HCT116 (cell line): ENCODE results near the gene SMIM3. TPM values are rescaled to one million over a fixed set of nuclear protein-coding genes. Genes with fewer than 3 reads are reported as not detected.

ENCODE experiments used
- ATAC-seq: fragments of 200-7000 bp; cut with Tn5 transposase; 2 replicates; pipeline ENCODE4 v1.9.1; 2020; ENCODE audit warnings: mild to moderate bottlenecking, moderate library complexity
- BruUV-seq: library from RNA; stranded (reverse); fragments of 400-500 nt; replicated peaks from 2 replicates; lab custom pipeline; 2021; lab: Mats Ljungman, UMichigan
- CTCF ChIA-PET: fragments of 300-600 bp; sonication (Branson Sonifier 250); formaldehyde crosslinking; loops from one replicate; lab custom pipeline; 2021; ENCODE audit warnings: antibody characterized with exemption; lab: Charles Lee
- POLR2A ChIA-PET: fragments of 300-600, 350-600 bp; sonication (Branson Sonifier 250); formaldehyde crosslinking; loops from one replicate; lab custom pipeline; 2021; ENCODE audit warnings: antibody characterized with exemption; lab: Charles Lee
- RAD21 ChIA-PET, 2 experiments: fragments of 300-600 bp; sonication (Branson Sonifier 250); formaldehyde crosslinking; loops; one replicate each; lab custom pipeline; 2023; ENCODE audit warnings: low total read pairs in 2 of 2; ENCODE audit not compliant: uncharacterized antibody in 2 of 2, unreplicated experiment in 2 of 2, low non-redundant PET in 1 of 2; lab: Charles Lee
- DNase-seq: peaks from one replicate; pipeline ENCODE4 v3.0.0-alpha.2; 2010; ENCODE audit warnings: low read depth, low spot score
- H2AFZ ChIP-seq: fragments of 200-600 bp; shearing (Covaris generic), sonication (generic); 2 replicates; pipeline ENCODE4 v1.6.1; 2017; ENCODE audit warnings: low read depth, mixed run types, mixed read lengths, antibody characterized with exemption, low read length; ENCODE audit not compliant: poor library complexity, severe bottlenecking
- H3K27ac ChIP-seq: 2 replicates; pipeline ENCODE4 v1.5.1; 2012; ENCODE audit warnings: low read depth, low read length
- H3K27me3 ChIP-seq: fragments of 200-600 bp; sonication (generic); 2 replicates; pipeline ENCODE4 v1.6.1; 2016; ENCODE audit warnings: mixed run types, low read length, mixed read lengths; ENCODE audit not compliant: insufficient read depth
- H3K36me3 ChIP-seq, 2 experiments: fragments of 200-500 bp in 1 of 2; fragments of 200-600 bp in 1 of 2; sonication (Bioruptor generic) in 1 of 2; sonication (generic) in 1 of 2; 2 replicates each; pipeline versions ENCODE4 v1.5.1 to v1.6.1; 2014 to 2016; ENCODE audit warnings: low read length in 2 of 2, inconsistent platforms in 1 of 2, mixed read lengths in 1 of 2, mixed run types in 1 of 2; ENCODE audit not compliant: insufficient read depth in 2 of 2, control insufficient read depth in 1 of 2
- H3K4me1 ChIP-seq, 2 experiments: fragments of 200-600 bp in 1 of 2; sonication (generic) in 1 of 2; 2 replicates each; pipeline versions ENCODE4 v1.5.1 to v1.6.1; 2012 to 2017; ENCODE audit warnings: low read length in 2 of 2, inconsistent platforms in 1 of 2, mild to moderate bottlenecking in 1 of 2, mixed read lengths in 1 of 2, mixed run types in 1 of 2, moderate library complexity in 1 of 2; ENCODE audit not compliant: insufficient read depth in 2 of 2, control insufficient read depth in 1 of 2
- H3K4me2 ChIP-seq: fragments of 200-600 bp; sonication (generic); 2 replicates; pipeline ENCODE4 v1.6.1; 2017; ENCODE audit warnings: mixed run types, low read length, mixed read lengths
- H3K4me3 ChIP-seq, 2 experiments: fragments of 200-600 bp in 1 of 2; sonication (generic) in 1 of 2; replicated peaks in 1 of 2; 2 replicates each; pipeline ENCODE4 v1.5.1; 2011 to 2016; ENCODE audit warnings: low read length in 2 of 2, control low read depth in 1 of 2, low read depth in 1 of 2, mild to moderate bottlenecking in 1 of 2, mixed read lengths in 1 of 2, mixed run types in 1 of 2
- H3K79me2 ChIP-seq: fragments of 200-600 bp; sonication (generic); 2 replicates; pipeline ENCODE4 v1.6.1; 2017; ENCODE audit warnings: mild to moderate bottlenecking, mixed run types, low read length, moderate library complexity, mixed read lengths; ENCODE audit not compliant: insufficient read depth
- H3K9ac ChIP-seq: fragments of 200-600 bp; sonication (generic); 2 replicates; pipeline ENCODE4 v1.6.1; 2016; ENCODE audit warnings: low read length, mixed read lengths
- H3K9me2 ChIP-seq: fragments of 200-600 bp; sonication (generic), shearing (Covaris generic); 2 replicates; pipeline ENCODE4 v1.6.1; 2017; ENCODE audit warnings: mixed run types, mild to moderate bottlenecking, moderate library complexity; ENCODE audit not compliant: insufficient read depth
- H3K9me3 ChIP-seq, 2 experiments: fragments of 200-500 bp in 1 of 2; fragments of 200-600 bp in 1 of 2; sonication (Bioruptor generic) in 1 of 2; sonication (generic) in 1 of 2; 2 replicates each; pipeline ENCODE4 v1.6.1; 2014 to 2017; ENCODE audit warnings: low read length in 2 of 2, mixed read lengths in 2 of 2, inconsistent platforms in 1 of 2, low read depth in 1 of 2, mild to moderate bottlenecking in 1 of 2, mixed run types in 1 of 2, moderate library complexity in 1 of 2; ENCODE audit not compliant: control insufficient read depth in 1 of 2, insufficient read depth in 1 of 2
- H4K20me1 ChIP-seq: fragments of 200-600 bp; sonication (generic), shearing (Covaris generic); 2 replicates; pipeline ENCODE4 v1.6.1; 2017; ENCODE audit warnings: mixed run types, mild to moderate bottlenecking, moderate library complexity; ENCODE audit not compliant: insufficient read depth
- ATF3 ChIP-seq: IDR thresholded peaks from 2 replicates; pipeline ENCODE4 v1.6.1; 2012
- CEBPB ChIP-seq: IDR thresholded peaks from 2 replicates; pipeline ENCODE4 v1.6.1; 2012; ENCODE audit warnings: low read depth
- CTCF ChIP-seq, 3 experiments: fragments of 200-600 bp in 1 of 3; sonication (generic) in 1 of 3; IDR thresholded peaks in 2 of 3; conservative IDR thresholded peaks in 1 of 3; 2 replicates each; pipeline ENCODE4 v1.5.1; 2012 to 2017; ENCODE audit warnings: low read depth in 2 of 3, low read length in 2 of 3, antibody characterized with exemption in 1 of 3, borderline replicate concordance in 1 of 3, control low read depth in 1 of 3, mild to moderate bottlenecking in 1 of 3, mixed read lengths in 1 of 3, mixed run types in 1 of 3, moderate library complexity in 1 of 3; ENCODE audit not compliant: insufficient read depth in 1 of 3
- EGR1 ChIP-seq: IDR thresholded peaks from 2 replicates; pipeline ENCODE4 v1.6.1; 2012; ENCODE audit warnings: low read depth
- ELF1 ChIP-seq: IDR thresholded peaks from 2 replicates; pipeline ENCODE4 v1.6.1; 2012; ENCODE audit warnings: low read depth, borderline replicate concordance
- EZH2 ChIP-seq: fragments of 200-600 bp; sonication (generic); IDR thresholded peaks from 2 replicates; pipeline ENCODE4 v1.6.1; 2017; ENCODE audit warnings: antibody characterized with exemption, mixed run types
- FOSL1 ChIP-seq: IDR thresholded peaks from 2 replicates; pipeline ENCODE4 v1.6.1; 2012; ENCODE audit warnings: low read depth
- JUND ChIP-seq: IDR thresholded peaks from 2 replicates; pipeline ENCODE4 v1.6.1; 2012
- RAD21 ChIP-seq: IDR thresholded peaks from 2 replicates; pipeline ENCODE4 v1.6.1; 2012; ENCODE audit warnings: low read depth, mild to moderate bottlenecking
- SIN3A ChIP-seq: IDR thresholded peaks from 2 replicates; pipeline ENCODE4 v1.6.1; 2012; ENCODE audit warnings: low read depth
- SP1 ChIP-seq: IDR thresholded peaks from 2 replicates; pipeline ENCODE4 v1.6.1; 2012; ENCODE audit warnings: low read depth
- SRF ChIP-seq: IDR thresholded peaks from 2 replicates; pipeline ENCODE4 v1.6.1; 2012; ENCODE audit warnings: low read depth
- YY1 ChIP-seq: IDR thresholded peaks from 2 replicates; pipeline ENCODE4 v1.6.1; 2011; ENCODE audit warnings: low read length, low read depth, moderate library complexity, mild to moderate bottlenecking; ENCODE audit not compliant: insufficient replicate concordance; ENCODE audit errors: extremely low read depth
- ZBTB33 ChIP-seq: IDR thresholded peaks from 2 replicates; pipeline ENCODE4 v1.6.1; 2011; ENCODE audit warnings: mild to moderate bottlenecking, low read length, moderate library complexity; ENCODE audit not compliant: insufficient replicate concordance; ENCODE audit errors: extremely low read depth
- ZFX ChIP-seq: fragments of 450-650 bp; IDR thresholded peaks from 2 replicates; pipeline ENCODE4 v1.6.1; 2017
- ZNF274 ChIP-seq: fragments of 200-500 bp; sonication (Bioruptor generic); IDR thresholded peaks from 2 replicates; pipeline ENCODE4 v1.6.1; 2014; ENCODE audit warnings: mild to moderate bottlenecking, low read depth, low read length, inconsistent platforms
- intact Hi-C: fragments of 100-400 bp; cut with micrococcal nuclease; formaldehyde crosslinking; loops from 2 replicates; pipeline ENCODE4 v1.10.0; 2022
- total RNA-seq: library from RNA; stranded (reverse); gene quantifications from one replicate; pipeline ENCODE4 v1.2.1, GENCODE V29; 2021; ENCODE audit not compliant: unreplicated experiment

The SMIM3 gene
- total RNA-seq, 1 experiment from 2014 or later, result 35.4 TPM

GRCh38 chr5:150729859-150730258, 48.7 kb upstream of the SMIM3 start:
- ChIA-PET CTCF (no interaction called here), RAD21 (no interaction called here), POLR2A (no interaction called here)
- no TSS peak for BruUV-seq
- no peaks in the 10 kb centered on the region for H3K9me2 ChIP-seq
- no peaks in the 10 kb centered on the region for H4K20me1 ChIP-seq
- peaks cover 35 to 50% of the 10 kb centered on the region in 2 experiments for H3K36me3 ChIP-seq
- ATAC-seq (no peak), DNase-seq (no peak)
- peaks cover 18% of the 10 kb centered on the region; the same call in 1 of the 2 replicates for H3K79me2 ChIP-seq
- TF ChIP-seq ZNF274 (no peak), ZBTB33 (no peak), RAD21 (no peak), YY1 (no peak), EGR1 (no peak), SIN3A (no peak), CTCF (IDR thresholded peaks at IDR 0.05 in 2 of 3, conservative IDR thresholded peaks at IDR 0.05 in 1 of 3; ENCODE audit: borderline replicate concordance in 1 of 3, insufficient read depth in 1 of 3, low read depth in 2 of 3, low read length in 2 of 3) (no peak), SRF (no peak), SP1 (no peak), CEBPB (no peak), ZFX (no peak), JUND (no peak), FOSL1 (no peak), ATF3 (no peak), ELF1 (no peak), EZH2 (no peak)
- no peak overlapping the region for H3K4me2 ChIP-seq
- intact Hi-C loops, result no loop called here
- no peaks in the 10 kb centered on the region for H3K27me3 ChIP-seq
- H3K27ac ChIP-seq, result no peak overlapping the region
- H2AFZ ChIP-seq, result no peak overlapping the region
- no peak overlapping the region for H3K9ac ChIP-seq
- no peaks in the 10 kb centered on the region for H3K9me3 ChIP-seq
- H3K4me1 ChIP-seq, result no peaks in the 10 kb centered on the region
- H3K4me3 ChIP-seq, result no peak overlapping the region
